GM12872 (cell line): ENCODE results near the gene TNS4.

Source experiments
- CTCF ChIP-seq: IDR thresholded peaks from 3 replicates; pipeline ENCODE4 v1.5.1; 2011; ENCODE audit warnings: low read depth, mild to moderate bottlenecking, low read length, moderate library complexity; ENCODE audit not compliant: insufficient read depth

TNS4 gene

GRCh38 chr17:40532520-40533253, 31.3 kb upstream of the TNS4 start:
- no peak for TF ChIP-seq CTCF

GRCh38 chr17:40531051-40531991, 29.9 kb upstream of the TNS4 start:
- TF ChIP-seq CTCF: no peak

GRCh38 chr17:40530531-40530994, 29.1 kb upstream of the TNS4 start:
- no peak for TF ChIP-seq CTCF

- TF ChIP-seq CTCF: no peak
These were observed 28.6 kb upstream of the TNS4 start for GRCh38 chr17:40529991-40530390.

GRCh38 chr17:40528692-40529417, 27.4 kb upstream of the TNS4 start:
- no peak for TF ChIP-seq CTCF

GRCh38 chr17:40526668-40527067, 25.2 kb upstream of the TNS4 start:
- TF ChIP-seq CTCF: no peak

- no peak for TF ChIP-seq CTCF
These were observed 23.9 kb upstream of the TNS4 start for GRCh38 chr17:40525294-40525693.
